Smooth muscle cell of the brain vasculature (primary cell): ENCODE data around the gene GRIN3A.
"Not testable (repeated sequence)": the region's sequence is repeated elsewhere in the genome, so short reads cannot be mapped to it uniquely, and the experiment has no call there.

ENCODE experiments used
- DNase-seq: peaks from one replicate; pipeline ENCODE4 v3.0.0-alpha.2; 2012; ENCODE audit warnings: low read depth, low spot score

Gene GRIN3A

GRCh38 chr9:101579711-101580545 is 158.5 kb downstream of the GRIN3A start:
- DNase-seq = no peak

GRCh38 chr9:101578378-101578777 is 160.1 kb downstream of the GRIN3A start:
- no peak for DNase-seq

- DNase-seq = no peak
Observed at GRCh38 chr9:101574731-101575333, 163.6 kb downstream of the GRIN3A start.

GRCh38 chr9:101572316-101572715 is 166.1 kb downstream of the GRIN3A start:
- DNase-seq = no peak

- no peak for DNase-seq
Observed at GRCh38 chr9:101571114-101571513, 167.3 kb downstream of the GRIN3A start.

GRCh38 chr9:101569741-101570501 is 168.5 kb downstream of the GRIN3A start:
- no peak for DNase-seq

GRCh38 chr9:101567725-101568350 is 170.6 kb downstream of the GRIN3A start:
- no peak for DNase-seq

GRCh38 chr9:101566904-101567724 is 171.3 kb downstream of the GRIN3A start:
- DNase-seq = peak; percentile 23

- DNase-seq = no peak
Observed at GRCh38 chr9:101564252-101564651, 174.2 kb downstream of the GRIN3A start.

GRCh38 chr9:101562966-101563365 is 175.5 kb downstream of the GRIN3A start:
- DNase-seq = no peak

GRCh38 chr9:101561740-101562139 is 176.7 kb downstream of the GRIN3A start:
- DNase-seq = no peak

GRCh38 chr9:101549472-101550098 is 188.9 kb downstream of the GRIN3A start:
- not testable (repeated sequence) for DNase-seq

GRCh38 chr9:101543098-101543735 is 195.2 kb downstream of the GRIN3A start:
- no peak for DNase-seq

- DNase-seq = no peak
Observed at GRCh38 chr9:101540069-101540468, 198.4 kb downstream of the GRIN3A start.

GRCh38 chr9:101536938-101537337 is 201.5 kb downstream of the GRIN3A start:
- DNase-seq = no peak

- no peak for DNase-seq
Observed at GRCh38 chr9:101536351-101536750, 202.1 kb downstream of the GRIN3A start.

GRCh38 chr9:101533334-101534204 is 204.9 kb downstream of the GRIN3A start, which contains the start of gene RNF20:
Gene RNF20, plus strand, starts transcription at chr9:101533853. Its CDS starts 1,571 bp downstream, at chr9:101535424.
- peak; percentile 98 for DNase-seq

- DNase-seq = peak; percentile 52
Observed at GRCh38 chr9:101530076-101530711, 208.3 kb downstream of the GRIN3A start.
